NCI-H345 (cell line): Measurements from ENCODE around the gene ABCA13.
A peak's percentile ranks its signal among the peaks of the same experiment; 100 is the strongest.
"Not testable (repeated sequence)": the region's sequence is repeated elsewhere in the genome, so short reads cannot be mapped to it uniquely, and the experiment has no call there.

Source experiments
- DNase-seq: peaks from one replicate; lab custom pipeline; 2025; lab: John Stamatoyannopoulos, UW

ABCA13 gene, protein sequence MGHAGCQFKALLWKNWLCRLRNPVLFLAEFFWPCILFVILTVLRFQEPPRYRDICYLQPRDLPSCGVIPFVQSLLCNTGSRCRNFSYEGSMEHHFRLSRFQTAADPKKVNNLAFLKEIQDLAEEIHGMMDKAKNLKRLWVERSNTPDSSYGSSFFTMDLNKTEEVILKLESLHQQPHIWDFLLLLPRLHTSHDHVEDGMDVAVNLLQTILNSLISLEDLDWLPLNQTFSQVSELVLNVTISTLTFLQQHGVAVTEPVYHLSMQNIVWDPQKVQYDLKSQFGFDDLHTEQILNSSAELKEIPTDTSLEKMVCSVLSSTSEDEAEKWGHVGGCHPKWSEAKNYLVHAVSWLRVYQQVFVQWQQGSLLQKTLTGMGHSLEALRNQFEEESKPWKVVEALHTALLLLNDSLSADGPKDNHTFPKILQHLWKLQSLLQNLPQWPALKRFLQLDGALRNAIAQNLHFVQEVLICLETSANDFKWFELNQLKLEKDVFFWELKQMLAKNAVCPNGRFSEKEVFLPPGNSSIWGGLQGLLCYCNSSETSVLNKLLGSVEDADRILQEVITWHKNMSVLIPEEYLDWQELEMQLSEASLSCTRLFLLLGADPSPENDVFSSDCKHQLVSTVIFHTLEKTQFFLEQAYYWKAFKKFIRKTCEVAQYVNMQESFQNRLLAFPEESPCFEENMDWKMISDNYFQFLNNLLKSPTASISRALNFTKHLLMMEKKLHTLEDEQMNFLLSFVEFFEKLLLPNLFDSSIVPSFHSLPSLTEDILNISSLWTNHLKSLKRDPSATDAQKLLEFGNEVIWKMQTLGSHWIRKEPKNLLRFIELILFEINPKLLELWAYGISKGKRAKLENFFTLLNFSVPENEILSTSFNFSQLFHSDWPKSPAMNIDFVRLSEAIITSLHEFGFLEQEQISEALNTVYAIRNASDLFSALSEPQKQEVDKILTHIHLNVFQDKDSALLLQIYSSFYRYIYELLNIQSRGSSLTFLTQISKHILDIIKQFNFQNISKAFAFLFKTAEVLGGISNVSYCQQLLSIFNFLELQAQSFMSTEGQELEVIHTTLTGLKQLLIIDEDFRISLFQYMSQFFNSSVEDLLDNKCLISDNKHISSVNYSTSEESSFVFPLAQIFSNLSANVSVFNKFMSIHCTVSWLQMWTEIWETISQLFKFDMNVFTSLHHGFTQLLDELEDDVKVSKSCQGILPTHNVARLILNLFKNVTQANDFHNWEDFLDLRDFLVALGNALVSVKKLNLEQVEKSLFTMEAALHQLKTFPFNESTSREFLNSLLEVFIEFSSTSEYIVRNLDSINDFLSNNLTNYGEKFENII (N-terminal part only)

GRCh38 chr7:48171202-48171601 lies at the start of gene ABCA13:
TSS of gene ABCA13 (plus strand) at chr7:48171458. CDS start at chr7:48171484, 26 bp downstream.
- no peak for DNase-seq

- no peak for DNase-seq
Observed at GRCh38 chr7:48126037-48126436, 45.2 kb upstream of the ABCA13 start.

DNA sequence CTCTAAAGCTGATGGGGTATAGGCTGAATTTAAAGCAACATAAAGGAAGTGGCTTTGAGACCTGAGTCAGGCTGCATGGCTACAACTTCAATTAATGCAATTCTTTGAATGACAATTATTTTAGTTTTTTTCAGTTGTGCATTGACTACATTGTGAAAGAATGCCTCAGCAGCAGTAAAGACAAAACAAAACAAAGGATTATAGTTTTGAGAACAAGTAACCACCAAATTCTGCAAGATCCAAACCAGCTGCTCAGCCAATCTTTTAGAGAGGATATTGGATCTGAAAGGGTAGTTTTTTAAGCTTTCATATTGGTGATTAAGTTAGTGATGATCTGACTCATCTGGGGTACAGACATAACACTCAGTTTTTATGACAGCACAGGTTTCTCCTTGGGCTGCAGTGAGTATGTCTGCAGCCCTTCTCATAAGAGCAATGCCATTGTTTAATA lies 40.6 kb upstream of the ABCA13 start:
- DNase-seq = no peak

GRCh38 chr7:48132792-48133191 lies 38.5 kb upstream of the ABCA13 start:
- no peak for DNase-seq

DNA sequence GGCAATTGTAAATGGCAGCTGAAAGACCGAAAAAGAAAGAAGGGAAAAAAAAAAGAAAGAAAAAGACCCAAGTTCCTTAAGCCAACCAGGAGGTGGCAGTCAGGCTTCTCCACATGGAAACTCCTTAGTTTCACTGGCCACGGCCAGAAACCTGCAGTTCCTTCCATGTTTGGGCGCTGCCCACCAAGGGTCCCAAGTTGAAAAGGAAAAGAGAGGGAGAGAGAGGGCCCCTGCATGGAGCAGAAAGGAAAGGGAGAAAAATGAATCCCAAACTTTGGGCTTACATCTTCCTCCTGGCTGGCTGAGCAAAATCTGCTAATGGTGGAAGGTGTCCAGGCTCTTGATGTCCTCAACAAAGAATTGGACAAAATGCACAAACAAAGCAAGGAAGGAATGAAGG lies 31.8 kb upstream of the ABCA13 start:
- no peak for DNase-seq

DNA sequence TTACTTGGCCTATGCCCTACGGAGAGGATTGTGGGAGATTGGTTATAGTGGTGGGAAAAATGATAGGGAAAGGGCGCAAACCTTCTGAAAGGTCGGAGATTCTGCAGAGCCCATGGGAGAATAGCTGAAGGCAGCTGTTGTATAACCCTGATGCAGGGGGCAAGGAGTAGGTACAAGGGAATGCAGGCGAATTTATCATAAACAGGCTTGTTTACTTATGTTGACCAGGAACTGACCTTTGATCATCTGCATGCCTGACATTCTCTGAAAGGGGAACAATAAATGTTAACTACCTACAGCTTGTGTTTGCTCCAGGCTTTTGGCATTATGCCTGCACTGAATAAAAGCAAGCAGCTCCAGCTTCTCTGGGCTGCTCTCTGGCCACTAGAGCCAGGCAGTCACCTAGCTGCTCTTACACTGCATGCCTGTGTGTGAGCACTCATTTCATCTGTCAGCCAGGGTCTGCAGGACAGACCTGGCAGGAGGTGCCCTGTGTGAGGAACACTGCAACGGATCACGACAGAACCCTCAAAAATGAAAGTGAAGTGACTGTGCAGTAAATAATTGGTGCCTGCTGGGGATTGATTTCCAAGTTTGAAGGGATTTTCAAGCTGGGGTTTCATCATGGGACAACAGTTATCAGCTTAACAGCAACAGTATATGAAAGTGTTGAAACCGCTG lies 31.1 kb upstream of the ABCA13 start:
- DNase-seq = peak; percentile 14

DNA sequence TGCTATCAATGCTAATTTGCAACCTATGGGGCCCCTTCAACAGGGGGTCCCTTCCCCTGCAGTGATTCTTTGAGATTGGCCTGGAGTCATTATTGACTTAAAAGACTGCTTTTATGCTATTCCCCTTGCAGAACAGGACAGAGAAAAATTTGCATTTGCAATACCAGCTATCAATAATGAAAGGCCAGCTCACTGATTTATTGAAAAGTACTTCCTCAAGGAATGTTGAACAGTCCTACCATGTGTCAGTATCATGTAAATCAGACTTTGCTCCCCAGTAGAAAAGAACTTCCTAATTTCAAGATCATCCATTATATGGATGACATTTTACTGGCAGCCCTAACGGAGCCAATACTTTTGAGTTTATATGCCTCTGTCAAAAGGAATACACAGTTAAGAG lies 29.7 kb upstream of the ABCA13 start:
- DNase-seq = no peak

DNA sequence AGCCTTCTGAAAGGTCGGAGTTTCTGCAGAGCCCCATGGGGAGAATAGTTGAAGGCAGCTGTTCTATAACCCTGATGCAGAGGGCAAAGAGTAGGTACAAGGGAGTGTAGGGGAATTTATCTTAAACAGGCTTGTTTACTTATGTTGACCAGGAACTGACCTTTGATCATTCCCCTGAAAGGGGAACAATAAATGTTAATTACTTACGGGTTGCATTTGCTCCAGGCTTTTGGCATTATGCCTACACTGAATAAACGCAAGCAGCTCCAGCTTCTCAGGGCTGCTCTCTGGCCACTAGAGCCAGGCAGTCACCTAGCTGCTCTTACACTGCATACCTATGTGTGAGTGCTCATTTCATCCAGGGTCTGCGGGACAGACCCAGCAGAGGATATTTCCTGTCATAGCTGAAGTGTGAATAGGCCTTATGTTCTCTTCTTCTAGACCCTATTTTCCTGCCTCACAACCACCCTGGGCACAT lies 26.9 kb upstream of the ABCA13 start:
- DNase-seq = no peak

GRCh38 chr7:48147078-48147591 lies 24.1 kb upstream of the ABCA13 start:
- no peak for DNase-seq

- not testable (repeated sequence) for DNase-seq
Observed at GRCh38 chr7:48147690-48148089, 23.6 kb upstream of the ABCA13 start.

GRCh38 chr7:48148311-48148710 lies 22.9 kb upstream of the ABCA13 start:
- DNase-seq = no peak

GRCh38 chr7:48149058-48149457 lies 22.2 kb upstream of the ABCA13 start:
- DNase-seq = no peak

DNA sequence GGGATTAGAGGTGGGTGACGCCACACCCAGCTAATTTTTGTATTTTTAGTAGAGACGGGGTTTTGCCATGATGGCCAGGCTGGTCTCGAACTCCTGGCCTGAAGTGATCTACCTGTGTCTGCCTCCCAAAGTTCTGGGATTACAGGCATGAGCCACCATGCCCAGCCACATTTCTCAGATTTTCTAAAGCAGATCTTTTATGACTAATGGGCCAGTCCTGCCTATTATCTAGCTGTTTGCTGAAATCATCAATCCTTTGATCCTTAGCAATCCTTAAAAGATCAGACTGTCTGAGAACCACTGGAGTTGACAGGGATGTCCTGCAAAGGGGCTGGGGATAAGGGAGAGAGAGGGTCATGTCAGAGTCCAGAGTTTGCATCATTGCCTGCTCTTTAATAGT lies 21.2 kb upstream of the ABCA13 start:
- no peak for DNase-seq

- DNase-seq = no peak
Observed at GRCh38 chr7:48154792-48155413, 16.4 kb upstream of the ABCA13 start.

DNA sequence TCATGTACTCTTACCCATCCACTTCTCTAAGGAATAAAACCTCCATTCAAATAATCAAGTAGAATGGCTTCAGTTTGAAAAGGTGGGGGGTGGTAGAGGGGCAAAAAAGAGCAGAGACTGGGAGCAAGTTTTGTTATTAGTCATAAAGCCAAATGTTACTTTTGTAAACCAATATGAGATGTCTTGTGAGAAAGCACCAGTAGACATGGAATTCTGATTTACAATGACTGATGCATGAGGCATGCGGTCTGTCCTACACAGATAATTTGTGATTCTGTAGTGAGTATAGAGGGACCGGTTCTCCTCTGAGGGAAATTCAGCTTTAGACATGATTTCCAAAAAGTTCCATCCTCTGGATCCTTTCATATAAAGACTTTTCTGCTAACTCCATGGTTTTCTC lies 12.9 kb upstream of the ABCA13 start:
- DNase-seq = no peak

- DNase-seq = no peak
Observed at GRCh38 chr7:48161407-48162125, 9.7 kb upstream of the ABCA13 start.

- no peak for DNase-seq
Observed at GRCh38 chr7:48165157-48165556, 6.1 kb upstream of the ABCA13 start.

DNA sequence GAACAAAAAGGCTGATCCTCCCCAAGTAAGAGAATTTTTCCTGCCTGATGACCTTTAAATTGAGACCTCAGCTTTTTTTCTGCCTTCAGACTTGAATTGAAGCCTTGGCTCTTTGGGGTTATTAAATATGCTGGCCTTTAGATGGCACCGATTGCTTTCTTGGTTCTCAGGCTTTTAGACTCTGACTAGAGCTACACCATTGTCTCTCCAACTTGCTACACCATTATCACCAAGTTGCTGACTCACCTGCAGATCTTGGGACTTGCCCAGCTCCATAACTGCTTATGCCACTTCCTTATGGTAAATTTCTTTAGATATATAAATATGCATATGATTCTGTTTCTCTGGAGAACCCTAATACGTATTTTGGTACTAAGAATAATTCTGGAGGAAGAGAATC lies 3.1 kb upstream of the ABCA13 start:
- no peak for DNase-seq

GRCh38 chr7:48170506-48170905 lies 752 bp upstream of the ABCA13 start:
- DNase-seq = no peak

DNA sequence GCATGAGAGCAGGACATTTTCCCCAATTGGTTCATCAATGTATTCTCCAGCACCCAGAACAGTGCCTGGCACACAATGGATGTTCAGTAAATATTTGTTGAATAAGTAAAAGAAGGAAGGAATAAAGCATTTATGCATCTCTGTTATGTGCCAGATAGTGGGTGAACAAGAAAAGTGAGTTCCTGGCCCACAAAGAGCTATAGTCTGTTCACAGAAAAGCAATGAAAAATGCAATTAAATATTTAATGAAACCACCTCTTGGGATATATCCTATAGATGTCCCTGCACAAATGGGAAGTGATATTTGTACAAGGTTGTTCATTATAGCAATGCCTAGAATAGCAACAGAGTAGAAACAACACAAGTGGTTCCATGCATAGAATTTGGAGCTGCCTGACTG lies 2.1 kb downstream of the ABCA13 start:
- no peak for DNase-seq
